ENCODE measurements around the gene FAM111B. TPM values are rescaled to one million over a fixed set of nuclear protein-coding genes. Genes with fewer than 3 reads are reported as not detected.

FAM111B gene
- total RNA-seq, 2 donors from 2014 or later, result 0.48 to 1.0 TPM

GRCh38 chr11:59144579-59145345 is 37.7 kb downstream of the FAM111B start:
- intact Hi-C loops (cut with DNase I), result loop anchor here in 1 of 2 donors (5.0 kb wide), 1 partner anchor 1822 kb away; the partner anchor contains the start of gene TNKS1BP1
- peak; percentile 93 for DNase-seq (ENCODE audit: low spot score)

GRCh38 chr11:59145534-59145933 is 38.5 kb downstream of the FAM111B start:
- intact Hi-C loops (cut with DNase I), result no loop called here
- no peak for DNase-seq (ENCODE audit: low spot score)

- intact Hi-C loops (cut with DNase I), result no loop called here
- no peak for DNase-seq (ENCODE audit: low spot score)
Observed at GRCh38 chr11:59151761-59152160, 44.7 kb downstream of the FAM111B start.

- intact Hi-C loops (cut with DNase I), result no loop called here
- DNase-seq (ENCODE audit: low spot score), result no peak
Observed at GRCh38 chr11:59152312-59152951, 45.4 kb downstream of the FAM111B start.

- DNase-seq (ENCODE audit: low spot score), result no peak
- intact Hi-C loops (cut with DNase I), result no loop called here
Observed at GRCh38 chr11:59154610-59155009, 47.6 kb downstream of the FAM111B start.

GRCh38 chr11:59157433-59157832 is 50.4 kb downstream of the FAM111B start:
- intact Hi-C loops (cut with DNase I), result no loop called here
- no peak for DNase-seq (ENCODE audit: low spot score)

GRCh38 chr11:59158206-59159068 is 51.4 kb downstream of the FAM111B start:
- intact Hi-C loops (cut with DNase I), result no loop called here
- peak; percentile 78 for DNase-seq (ENCODE audit: low spot score)

- intact Hi-C loops (cut with DNase I), result no loop called here
- no peak for DNase-seq (ENCODE audit: low spot score)
Observed at GRCh38 chr11:59164028-59164427, 57.0 kb downstream of the FAM111B start.

GRCh38 chr11:59171508-59172322 is 64.7 kb downstream of the FAM111B start, which contains the start of gene DTX4:
TSS of gene DTX4 (plus strand) at chr11:59172132. CDS start at chr11:59172596, 464 bp downstream.
- DNase-seq (ENCODE audit: low spot score), result peak; percentile 97
- intact Hi-C loops (cut with DNase I), result loop anchor here (2.0 to 10.0 kb wide), 4 partner anchors 33 to 113 kb away; no protein-coding TSS in a partner anchor

- intact Hi-C loops (cut with DNase I), result loop anchor here (2.0 to 10.0 kb wide), 3 partner anchors 32 to 112 kb away; no protein-coding TSS in a partner anchor
- DNase-seq (ENCODE audit: low spot score), result no peak
Observed at GRCh38 chr11:59172345-59173079, 65.5 kb downstream of the FAM111B start.

GRCh38 chr11:59173080-59173963 is 66.3 kb downstream of the FAM111B start:
- intact Hi-C loops (cut with DNase I), result loop anchor here (2.0 to 10.0 kb wide), 3 partner anchors 31 to 111 kb away; no protein-coding TSS in a partner anchor
- no peak for DNase-seq (ENCODE audit: low spot score)

GRCh38 chr11:59173964-59174663 is 67.1 kb downstream of the FAM111B start:
- intact Hi-C loops (cut with DNase I), result loop anchor here (2.0 to 10.0 kb wide), 3 partner anchors 31 to 111 kb away; no protein-coding TSS in a partner anchor
- no peak for DNase-seq (ENCODE audit: low spot score)

- intact Hi-C loops (cut with DNase I), result loop anchor here in 1 of 2 donors (5.0 to 10.0 kb wide), 2 partner anchors 33 to 110 kb away; no protein-coding TSS in a partner anchor
- DNase-seq (ENCODE audit: low spot score), result no peak
Observed at GRCh38 chr11:59174664-59175033, 67.6 kb downstream of the FAM111B start.

- intact Hi-C loops (cut with DNase I), result loop anchor here in 1 of 2 donors (10.0 kb wide), 1 partner anchor 110 kb away; no protein-coding TSS in a partner anchor
- no peak for DNase-seq (ENCODE audit: low spot score)
Observed at GRCh38 chr11:59175091-59175501, 68.1 kb downstream of the FAM111B start.

GRCh38 chr11:59176330-59176729 is 69.3 kb downstream of the FAM111B start:
- DNase-seq (ENCODE audit: low spot score), result no peak
- intact Hi-C loops (cut with DNase I), result loop anchor here in 1 of 2 donors (10.0 kb wide), 1 partner anchor 108 kb away; no protein-coding TSS in a partner anchor
